HK-2 (cell line): ENCODE measurements around the gene PEX19.

ENCODE experiments used
- DNase-seq: peaks from one replicate; pipeline ENCODE4 v3.0.0-alpha.2; 2018; ENCODE audit not compliant: unreplicated experiment

Gene PEX19

DNA sequence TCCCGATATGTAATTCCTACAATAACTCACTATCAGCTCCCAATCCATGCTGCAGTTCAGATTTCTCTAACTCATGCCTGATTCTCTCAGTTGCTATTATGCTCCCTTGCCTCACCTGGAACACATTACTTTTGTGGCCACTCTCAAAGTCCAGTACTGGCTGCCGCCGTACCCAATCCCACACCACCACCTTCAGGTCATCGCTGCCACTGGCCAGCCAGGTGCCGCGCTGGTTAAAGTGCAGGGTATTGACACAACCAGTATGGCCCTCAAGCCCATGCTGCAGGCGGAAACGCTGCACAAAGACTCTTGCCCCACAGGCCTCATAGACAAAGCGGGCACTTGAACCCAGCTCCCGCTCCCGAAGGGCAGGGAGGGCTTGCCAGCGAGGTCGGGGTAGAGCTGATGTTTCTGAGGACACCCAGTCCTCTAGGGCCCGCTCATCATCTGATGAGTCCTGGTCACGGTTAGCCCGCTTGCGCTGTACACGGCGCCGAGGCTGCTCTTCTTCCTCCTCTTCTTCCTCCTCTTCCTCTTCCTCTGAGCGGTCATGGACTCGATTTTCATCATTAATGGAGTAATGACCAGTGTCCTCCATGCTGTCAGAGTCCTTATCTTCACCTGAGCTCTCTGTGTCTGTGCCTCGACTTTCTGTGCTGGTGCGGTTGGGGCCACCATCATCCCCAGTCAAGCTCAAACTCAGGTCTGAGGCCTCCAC, 45.2 kb downstream of the PEX19 start:
- DNase-seq, result no peak

DNA sequence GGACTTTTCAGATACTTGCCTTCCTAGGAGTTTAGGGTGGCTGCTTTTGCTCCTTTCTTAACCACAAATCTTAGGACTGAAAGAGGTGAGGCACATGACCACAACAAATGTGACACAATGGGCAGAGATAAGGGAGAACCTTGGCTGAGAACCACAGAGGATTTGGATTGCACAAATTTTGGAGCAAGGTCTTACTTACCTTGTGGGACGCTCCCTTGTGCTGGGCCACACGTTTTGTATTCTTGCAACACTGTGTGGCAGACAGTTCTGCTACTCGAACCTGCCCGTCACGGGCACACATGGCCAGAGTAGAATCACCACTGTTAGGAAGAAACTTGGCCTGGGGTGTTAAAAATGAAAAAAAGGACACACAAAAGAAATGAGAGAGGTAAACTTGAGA, 46.5 kb downstream of the PEX19 start:
- no peak for DNase-seq

DNA sequence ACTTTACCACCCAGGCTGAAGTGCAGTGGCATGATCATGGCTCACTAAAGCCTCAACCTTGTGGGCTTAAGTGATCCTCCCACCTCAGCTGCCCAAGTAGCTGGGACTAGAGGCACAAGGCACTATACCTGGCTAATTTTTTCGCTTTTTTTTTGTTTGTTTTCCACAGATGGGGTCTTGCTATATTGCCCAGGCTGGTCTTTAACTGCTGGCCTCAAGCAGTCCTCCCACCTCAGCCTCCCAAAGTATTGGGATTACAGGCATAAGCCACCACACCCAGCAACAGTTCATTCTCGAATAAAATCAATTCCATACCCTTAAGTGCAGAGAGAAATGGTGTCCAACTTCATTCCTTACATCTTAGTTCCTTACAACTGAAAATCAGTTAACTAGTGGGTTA, 47.4 kb downstream of the PEX19 start:
- no peak for DNase-seq

DNA sequence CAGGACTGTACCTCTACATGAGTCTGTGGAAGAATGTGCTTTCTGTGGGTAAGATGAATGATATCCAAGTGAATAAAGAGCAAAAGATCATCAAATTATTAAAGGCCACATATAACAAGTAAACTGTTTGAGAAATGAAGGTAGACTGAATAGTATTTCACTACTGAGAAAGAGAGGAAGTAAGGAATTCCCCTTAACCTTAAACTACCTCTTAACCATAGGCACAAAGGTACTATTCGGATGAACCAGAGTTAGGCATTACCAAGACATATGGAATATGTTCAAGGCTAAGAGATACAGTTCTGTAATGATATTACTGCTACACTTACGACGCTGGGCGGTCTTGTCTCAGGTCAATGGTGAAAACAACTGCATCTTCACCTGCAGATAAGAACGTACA, 48.1 kb downstream of the PEX19 start:
- DNase-seq, result no peak

DNA sequence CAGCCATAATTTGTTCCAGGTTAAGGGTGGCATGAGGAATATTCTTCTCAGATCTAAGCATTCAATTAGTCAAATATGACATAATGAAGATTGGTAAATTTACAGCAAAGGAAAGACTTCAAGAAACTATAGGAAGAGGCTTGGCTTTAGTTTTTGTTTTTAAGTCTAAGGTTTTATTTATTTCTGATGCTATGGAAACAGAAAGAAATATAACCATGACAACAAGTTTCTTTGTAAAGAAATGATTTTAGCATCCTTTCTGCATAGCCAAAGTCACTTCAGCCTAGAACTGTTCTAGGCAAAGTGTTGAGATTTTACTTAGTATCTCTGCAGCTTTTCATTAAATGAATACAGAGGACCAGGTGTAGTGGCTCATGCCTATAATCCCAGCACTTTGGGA, 52.0 kb downstream of the PEX19 start:
- no peak for DNase-seq

DNA sequence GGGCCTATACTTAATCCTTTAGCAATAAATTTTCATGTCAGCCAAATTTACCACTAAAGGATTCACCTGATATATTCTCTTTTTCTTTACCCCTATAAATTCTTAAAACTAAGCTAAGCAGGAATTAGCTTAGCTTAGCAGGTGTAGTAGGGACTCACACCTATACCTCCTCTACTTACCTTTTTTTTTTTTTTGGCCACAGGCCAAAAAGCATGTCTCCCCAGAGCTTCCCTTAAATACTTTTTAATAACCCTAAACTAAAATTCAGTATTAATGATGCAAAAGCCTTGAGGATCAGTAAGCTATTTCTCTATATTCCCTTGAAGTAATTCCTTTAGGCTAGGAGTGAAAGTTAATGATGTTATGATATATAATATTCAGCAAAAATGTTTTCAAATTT, 56.5 kb downstream of the PEX19 start:
- DNase-seq, result no peak

DNA sequence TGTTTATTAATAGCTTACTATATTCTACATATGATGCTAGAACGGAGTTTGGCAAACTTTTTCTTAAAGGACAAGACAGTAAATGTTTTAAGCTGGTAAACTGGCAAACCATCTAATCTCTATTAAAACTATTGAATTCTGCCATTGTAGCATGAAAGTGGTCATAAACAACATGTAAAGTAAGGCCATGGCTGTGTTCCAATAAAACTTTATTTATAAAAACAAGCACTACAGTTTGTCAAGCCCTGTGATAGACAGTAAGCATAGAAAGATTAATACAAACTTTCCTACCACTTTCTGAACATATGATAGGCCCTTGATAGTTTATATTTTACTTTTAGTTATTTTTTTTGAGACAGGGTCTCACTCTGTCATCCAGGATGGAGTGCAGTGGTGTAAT, 57.4 kb downstream of the PEX19 start:
- DNase-seq, result no peak

DNA sequence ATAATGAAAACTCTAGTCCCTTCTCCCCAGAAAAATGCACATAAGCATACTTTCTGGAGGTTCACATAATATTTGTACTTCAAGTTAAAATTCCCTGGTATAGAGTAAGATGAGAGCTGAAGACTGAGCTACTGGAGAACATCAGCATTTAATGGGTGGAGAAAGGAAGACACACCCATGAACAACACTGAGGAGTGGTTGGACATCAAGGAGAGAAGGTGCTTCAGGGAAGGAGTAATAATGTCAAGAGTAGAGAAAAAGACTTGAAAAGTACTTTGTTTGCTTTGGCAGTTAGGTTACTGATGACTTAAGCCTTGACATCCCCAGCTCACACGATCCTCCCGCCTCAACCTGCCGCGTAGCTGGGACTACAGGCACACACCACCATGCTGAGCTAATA, 57.9 kb downstream of the PEX19 start:
- DNase-seq, result no peak
